ENCODE results near the gene KPNA4. TPM values are rescaled to one million over a fixed set of nuclear protein-coding genes. Genes with fewer than 3 reads are reported as not detected.

Gene KPNA4
- polyA plus RNA-seq, 2 of the 4 experiments (the other 2 are of a cell fraction), result 35.0 to 36.5 TPM

GRCh38 chr3:160554980-160555379, 10.4 kb downstream of the KPNA4 start:
- peak in 1 of 2 experiments; percentile 39; a peak in 3 of 6 replicates for ATAC-seq
- 93% methylated on average over 3 of the region's 3 CpGs for WGBS (ENCODE audit: missing lambda C conversion rate)
- Histone ChIP-seq H3K4me2 (no peak overlapping the region), H3K27ac (no peak overlapping the region), H3K4me1 (no peaks in the 10 kb centered on the region; the same call in 2 of the 3 replicates), H3K4me3 (no peak overlapping the region), H3K9me3 (peaks cover 12% of the 10 kb centered on the region)
- TF ChIP-seq NFE2L2 (conservative IDR thresholded peaks at IDR 0.05; ENCODE audit: low read length) (no peak), SMC3 (IDR thresholded peaks at IDR 0.05) (no peak), HOXB13 (CRISPR knock-in tag; IDR thresholded peaks at IDR 0.05; ENCODE audit: low read depth) (no peak), NR3C1 (IDR thresholded peaks at IDR 0.05) (no peak), ZSCAN20 (CRISPR knock-in tag; IDR thresholded peaks at IDR 0.05) (no peak), RFX5 (IDR thresholded peaks at IDR 0.05) (no peak), TFCP2L1 (CRISPR knock-in tag; IDR thresholded peaks at IDR 0.05) (no peak), POLR2AphosphoS2 (conservative IDR thresholded peaks at IDR 0.05; ENCODE audit: low read length) (no peak), EHF (CRISPR knock-in tag; IDR thresholded peaks at IDR 0.05) (no peak)
- ChIA-PET CTCF (interaction anchor here (1.7 kb wide), 1 partner anchor 9 kb away, joined by 4 read pairs; no protein-coding TSS in a partner anchor), POLR2A (interaction anchor here (1.5 kb wide), 1 partner anchor 10 kb away, joined by 3 read pairs; the partner anchor contains the start of gene KPNA4)
- no peak for DNase-seq (ENCODE audit: low read depth in 1 of 2, low spot score in 1 of 2)
- FAIRE-seq, result no peak

DNA sequence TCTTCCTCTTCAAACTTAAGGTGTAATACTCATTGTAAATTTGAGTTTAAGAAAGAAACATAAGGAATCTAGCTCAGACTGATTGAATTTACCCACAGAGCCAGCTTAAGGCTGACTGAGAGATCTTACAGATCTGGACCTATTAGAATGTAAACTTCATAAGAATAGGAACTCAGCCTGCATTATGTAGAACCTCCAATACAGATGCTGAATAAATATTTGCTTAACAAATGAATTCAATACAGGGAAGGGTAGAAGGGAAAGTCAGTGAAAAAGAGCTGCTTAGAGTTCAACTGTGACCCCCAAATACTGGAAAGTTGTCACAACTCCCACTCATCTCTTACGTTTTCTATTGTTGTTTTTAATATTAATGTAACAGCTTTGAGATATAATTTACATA, 11.5 kb downstream of the KPNA4 start:
- H3K4me3 ChIP-seq, result no peak overlapping the region
- H3K27ac ChIP-seq, result no peak overlapping the region
- H3K4me2 ChIP-seq, result no peak overlapping the region
- peak in 1 of 2 experiments; percentile 21; a peak in 1 of 6 replicates for ATAC-seq
- TF ChIP-seq, protein P1, sequence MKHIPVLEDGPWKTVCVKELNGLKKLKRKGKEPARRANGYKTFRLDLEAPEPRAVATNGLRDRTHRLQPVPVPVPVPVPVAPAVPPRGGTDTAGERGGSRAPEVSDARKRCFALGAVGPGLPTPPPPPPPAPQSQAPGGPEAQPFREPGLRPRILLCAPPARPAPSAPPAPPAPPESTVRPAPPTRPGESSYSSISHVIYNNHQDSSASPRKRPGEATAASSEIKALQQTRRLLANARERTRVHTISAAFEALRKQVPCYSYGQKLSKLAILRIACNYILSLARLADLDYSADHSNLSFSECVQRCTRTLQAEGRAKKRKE (CRISPR knock-in tag; IDR thresholded peaks at IDR 0.05; ENCODE audit: low read depth), result no peak
- TF ChIP-seq, protein P2, sequence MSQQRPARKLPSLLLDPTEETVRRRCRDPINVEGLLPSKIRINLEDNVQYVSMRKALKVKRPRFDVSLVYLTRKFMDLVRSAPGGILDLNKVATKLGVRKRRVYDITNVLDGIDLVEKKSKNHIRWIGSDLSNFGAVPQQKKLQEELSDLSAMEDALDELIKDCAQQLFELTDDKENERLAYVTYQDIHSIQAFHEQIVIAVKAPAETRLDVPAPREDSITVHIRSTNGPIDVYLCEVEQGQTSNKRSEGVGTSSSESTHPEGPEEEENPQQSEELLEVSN (IDR thresholded peaks at IDR 0.05; ENCODE audit: borderline replicate concordance, low read depth), result no peak
- TF ChIP-seq NR3C1 (IDR thresholded peaks at IDR 0.05) (no peak), ZNF302 (CRISPR knock-in tag; IDR thresholded peaks at IDR 0.05) (no peak), REST (IDR thresholded peaks at IDR 0.05) (no peak)
- H3K9me3 ChIP-seq, result peaks cover 23% of the 10 kb centered on the region
- no peak for FAIRE-seq
- CTCF ChIA-PET, result interaction anchor here (0.6 kb wide), 1 partner anchor 134 kb away, joined by 4 read pairs; no protein-coding TSS in a partner anchor
- no peaks in the 10 kb centered on the region; the same call in 2 of the 3 replicates for H3K4me1 ChIP-seq
- POLR2A ChIA-PET, result interaction anchor here (1.5 kb wide), 1 partner anchor 11 kb away, joined by 3 read pairs; the partner anchor contains the start of gene KPNA4
- DNase-seq (ENCODE audit: low read depth in 1 of 2, low spot score in 1 of 2), result no peak
- 73% methylated on average over 1 of the region's 1 CpG for WGBS (ENCODE audit: missing lambda C conversion rate)

- ATAC-seq (no peak), DNase-seq (ENCODE audit: low read depth in 1 of 2, low spot score in 1 of 2) (no peak), FAIRE-seq (no peak)
- TF ChIP-seq CHD4 (IDR thresholded peaks at IDR 0.05; ENCODE audit: borderline replicate concordance), result no peak
- TF ChIP-seq RNF2 (IDR thresholded peaks at IDR 0.05; ENCODE audit: borderline replicate concordance, low read depth), result no peak
- TF ChIP-seq MYC (IDR thresholded peaks at IDR 0.05; ENCODE audit: borderline replicate concordance, low read length), result no peak
- TF ChIP-seq BHLHE40 (IDR thresholded peaks at IDR 0.05; ENCODE audit: low read depth, low read length), result no peak
- no peak for TF ChIP-seq HES2 (IDR thresholded peaks at IDR 0.05)
- TF ChIP-seq, protein P3, sequence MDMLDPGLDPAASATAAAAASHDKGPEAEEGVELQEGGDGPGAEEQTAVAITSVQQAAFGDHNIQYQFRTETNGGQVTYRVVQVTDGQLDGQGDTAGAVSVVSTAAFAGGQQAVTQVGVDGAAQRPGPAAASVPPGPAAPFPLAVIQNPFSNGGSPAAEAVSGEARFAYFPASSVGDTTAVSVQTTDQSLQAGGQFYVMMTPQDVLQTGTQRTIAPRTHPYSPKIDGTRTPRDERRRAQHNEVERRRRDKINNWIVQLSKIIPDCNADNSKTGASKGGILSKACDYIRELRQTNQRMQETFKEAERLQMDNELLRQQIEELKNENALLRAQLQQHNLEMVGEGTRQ (IDR thresholded peaks at IDR 0.05), result no peak
- no peak for TF ChIP-seq MAFK (IDR thresholded peaks at IDR 0.05; ENCODE audit: partially characterized antibody)
- POLR2A ChIA-PET, result no interaction called here
- H3K4me1 ChIP-seq, result peaks cover 9% of the 10 kb centered on the region; the same call in 2 of the 3 replicates
- H3K27ac ChIP-seq, result no peak overlapping the region
- H3K4me2 ChIP-seq, result no peak overlapping the region
- CTCF ChIA-PET, result no interaction called here
- no peak overlapping the region for H3K4me3 ChIP-seq
- 95% methylated on average over 4 of the region's 4 CpGs for WGBS (ENCODE audit: missing lambda C conversion rate)
- H3K9me3 ChIP-seq, result peaks cover 25% of the 10 kb centered on the region
Observed at GRCh38 chr3:160546727-160547126, 18.6 kb downstream of the KPNA4 start.
